Measurements from ENCODE around the gene WDR44. TPM values are rescaled to one million over a fixed set of nuclear protein-coding genes. Genes with fewer than 3 reads are reported as not detected.

The WDR44 gene
- polyA plus RNA-seq, 3 donors: 11.3 to 13.7 (median 13.3) TPM

DNA sequence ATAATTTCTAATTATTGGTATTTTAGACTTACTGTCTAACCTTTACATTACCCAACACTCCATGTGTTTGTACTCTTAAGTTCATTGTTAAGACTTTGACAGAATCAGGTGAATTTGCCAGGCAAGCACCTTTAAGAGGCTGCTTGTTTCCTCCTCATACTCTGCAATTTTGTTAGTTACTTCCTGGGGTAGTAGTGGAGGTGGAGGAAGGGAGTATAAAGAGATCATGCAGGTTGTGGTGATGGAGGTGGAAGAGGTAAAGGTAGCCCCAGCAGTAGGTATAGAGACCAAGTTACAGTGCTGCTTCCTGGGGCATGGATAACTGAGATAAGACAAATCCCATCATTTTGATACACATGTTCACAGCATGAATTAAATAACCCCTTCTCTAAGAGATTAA is 6.7 kb downstream of the WDR44 start:
- no peak for DNase-seq (ENCODE audit: extremely low read depth in 1 of 11, low read depth in 9 of 11, low spot score in 4 of 11)

DNA sequence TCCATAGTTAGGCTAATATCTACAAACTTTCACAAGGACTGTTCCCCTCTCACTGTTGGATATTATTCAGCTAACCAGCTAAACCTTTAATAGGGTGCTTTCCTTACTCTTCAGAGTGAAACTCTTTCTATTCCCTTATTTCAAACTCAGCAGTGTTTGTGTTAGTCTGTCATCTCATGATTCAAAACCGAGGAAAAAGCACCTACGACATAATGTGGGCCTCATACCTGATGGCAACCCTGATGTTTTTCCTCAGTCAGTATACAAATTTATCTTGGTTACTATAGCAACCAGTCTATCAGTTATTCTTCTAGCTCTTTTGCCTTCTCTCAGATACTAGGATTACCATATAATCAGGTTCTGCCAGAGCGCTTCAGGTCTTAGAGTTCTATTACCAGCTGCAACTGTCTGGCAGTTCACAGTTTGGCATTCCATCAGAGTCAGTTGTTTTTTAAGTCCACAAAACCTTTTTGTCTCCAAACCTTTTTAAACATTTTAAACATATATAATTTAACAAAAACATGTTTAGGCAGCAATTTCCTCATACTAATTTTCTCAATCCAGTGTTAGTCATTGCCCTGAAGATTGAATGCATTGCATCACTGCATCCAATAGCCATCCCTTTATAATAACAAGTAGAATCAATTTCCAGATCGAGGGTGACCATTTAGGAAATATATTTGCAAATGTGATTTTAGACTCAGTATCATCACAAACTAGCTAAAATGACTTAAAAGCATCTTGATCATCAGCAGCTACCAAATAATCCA is 7.4 kb downstream of the WDR44 start:
- DNase-seq (ENCODE audit: extremely low read depth in 1 of 11, low read depth in 9 of 11, low spot score in 4 of 11): no peak

DNA sequence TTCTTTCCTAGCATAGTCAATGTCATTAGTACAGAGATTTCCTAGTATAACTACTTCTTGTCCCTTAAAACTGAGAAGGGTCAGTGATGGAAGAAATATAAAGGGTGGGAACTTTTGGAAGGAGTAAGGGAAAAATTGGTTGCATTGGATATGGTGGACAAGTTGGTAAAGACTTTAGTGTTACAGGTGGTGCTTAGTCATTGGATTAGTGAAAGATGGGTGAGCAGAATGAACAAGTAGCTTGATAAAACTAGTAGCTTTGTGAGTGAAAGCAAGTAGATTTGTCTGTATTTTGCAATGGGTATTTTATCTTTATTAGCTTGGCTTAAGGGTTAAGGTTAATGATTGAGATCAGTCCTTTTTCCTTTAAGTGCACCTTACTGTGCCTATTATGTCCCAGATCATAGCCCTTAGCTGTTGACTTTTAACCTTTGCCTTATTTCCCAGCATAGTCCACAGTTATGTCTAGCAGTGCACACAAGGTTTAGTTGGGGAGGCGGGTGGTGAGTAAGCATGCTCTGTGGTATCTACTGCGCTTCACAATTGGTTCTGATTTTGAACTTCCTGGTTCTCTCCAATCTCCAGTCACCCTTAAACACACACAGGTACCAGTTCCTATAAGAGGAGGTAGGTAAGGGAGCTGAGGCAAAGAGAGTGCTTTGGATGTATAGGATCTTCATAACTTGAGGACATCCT is 9.5 kb downstream of the WDR44 start:
- no peak for DNase-seq (ENCODE audit: extremely low read depth in 1 of 11, low read depth in 9 of 11, low spot score in 4 of 11)

- no peak for DNase-seq (ENCODE audit: extremely low read depth in 1 of 11, low read depth in 9 of 11, low spot score in 4 of 11)
Observed at GRCh38 chrX:118356154-118356701, 10.3 kb downstream of the WDR44 start.

DNA sequence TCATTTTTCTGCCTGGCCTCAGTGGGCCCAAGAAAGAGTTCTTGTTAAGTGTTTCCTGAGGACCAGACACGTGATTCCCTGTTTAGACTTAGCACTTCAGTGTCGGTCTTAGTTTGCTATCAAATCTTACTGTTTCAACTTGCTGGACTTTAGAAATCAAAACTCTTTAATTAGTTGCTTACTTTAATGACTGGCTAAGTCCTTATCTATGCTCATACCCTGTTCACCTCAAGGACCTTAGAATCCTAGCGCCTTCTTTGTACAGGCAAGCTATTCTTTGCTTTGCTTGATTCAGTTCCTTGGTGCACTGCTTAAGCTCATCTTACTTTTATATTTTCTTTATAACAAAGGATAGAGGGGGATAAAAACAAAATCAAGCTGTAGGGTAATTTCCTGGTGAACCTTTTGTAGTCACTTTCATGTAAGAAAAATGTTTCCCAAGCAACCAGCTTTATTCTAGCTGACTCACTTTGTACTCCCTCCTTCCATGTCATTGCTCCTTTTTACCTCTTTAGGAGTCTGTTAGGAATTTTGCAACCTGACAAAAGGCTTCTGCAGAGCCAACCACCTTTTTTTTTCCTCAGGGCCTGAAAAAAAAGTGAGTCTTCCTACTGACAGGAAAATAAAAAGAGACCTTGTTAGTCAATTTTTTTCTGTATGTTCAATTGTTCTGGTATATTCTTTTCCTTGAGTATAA is 14.7 kb downstream of the WDR44 start:
- no peak for DNase-seq (ENCODE audit: extremely low read depth in 1 of 11, low read depth in 9 of 11, low spot score in 4 of 11)

DNA sequence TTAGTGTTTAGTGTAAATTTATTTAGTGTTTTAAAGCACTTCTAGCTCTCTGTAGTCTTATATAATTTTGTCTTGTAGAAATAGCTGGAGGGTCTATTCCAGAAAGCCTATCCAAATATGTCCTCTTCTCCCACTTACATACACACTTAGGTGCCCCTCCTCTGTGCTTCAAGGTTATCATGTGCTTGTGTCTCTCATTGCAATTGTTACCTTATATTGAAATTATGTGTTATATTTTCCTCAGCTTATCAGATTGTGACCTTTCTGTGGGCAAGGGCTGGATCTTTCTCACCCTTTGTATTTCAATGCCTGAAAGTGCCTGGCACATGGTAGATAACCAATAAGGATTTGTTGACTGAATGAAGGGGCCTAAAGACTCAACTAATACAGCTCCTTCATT is 18.4 kb downstream of the WDR44 start:
- no peak for DNase-seq (ENCODE audit: extremely low read depth in 1 of 11, low read depth in 9 of 11, low spot score in 4 of 11)

GRCh38 chrX:118367338-118367737 is 21.4 kb downstream of the WDR44 start:
- DNase-seq (ENCODE audit: extremely low read depth in 1 of 11, low read depth in 9 of 11, low spot score in 4 of 11): no peak

DNA sequence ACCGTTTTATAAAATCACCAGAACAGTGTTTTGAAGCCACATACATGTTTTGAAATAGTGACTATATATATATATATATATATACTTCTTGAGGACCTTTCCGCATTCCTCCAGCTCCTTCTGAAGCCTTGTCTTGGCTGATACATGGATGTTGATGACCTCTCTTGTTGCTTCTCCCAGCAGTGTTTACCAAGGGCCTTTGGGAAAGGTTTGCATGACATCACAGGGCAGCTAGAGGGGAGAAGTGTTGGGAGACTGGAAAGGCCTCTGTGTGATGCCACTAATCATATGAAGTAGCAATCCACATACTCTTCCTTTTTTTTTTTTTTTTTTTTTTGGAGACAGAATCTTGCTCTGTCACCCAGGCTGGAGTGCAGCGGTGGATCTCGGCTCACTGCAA is 22.5 kb downstream of the WDR44 start:
- no peak for DNase-seq (ENCODE audit: extremely low read depth in 1 of 11, low read depth in 9 of 11, low spot score in 4 of 11)

GRCh38 chrX:118370921-118371624 is 25.2 kb downstream of the WDR44 start:
- no peak for DNase-seq (ENCODE audit: extremely low read depth in 1 of 11, low read depth in 9 of 11, low spot score in 4 of 11)

DNA sequence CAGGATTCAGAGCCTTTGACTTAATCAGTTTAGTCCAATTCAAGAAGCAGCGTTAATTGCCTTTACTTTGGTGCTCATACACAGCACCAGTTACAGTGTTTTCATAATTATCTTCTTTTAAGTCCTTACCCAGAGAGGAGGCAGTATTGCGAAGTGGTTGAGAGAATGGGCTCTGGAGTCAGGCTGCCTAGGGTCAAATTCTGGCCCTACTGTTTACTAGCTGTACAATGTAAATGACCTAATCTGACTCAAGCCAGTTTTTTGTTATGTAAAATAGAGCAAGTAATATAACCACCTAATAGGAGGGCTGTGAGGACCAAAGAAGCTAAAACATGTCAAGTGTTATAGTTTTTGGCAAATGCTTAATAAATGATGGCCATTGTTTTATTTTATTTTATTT is 27.6 kb downstream of the WDR44 start:
- no peak for DNase-seq (ENCODE audit: extremely low read depth in 1 of 11, low read depth in 9 of 11, low spot score in 4 of 11)

DNA sequence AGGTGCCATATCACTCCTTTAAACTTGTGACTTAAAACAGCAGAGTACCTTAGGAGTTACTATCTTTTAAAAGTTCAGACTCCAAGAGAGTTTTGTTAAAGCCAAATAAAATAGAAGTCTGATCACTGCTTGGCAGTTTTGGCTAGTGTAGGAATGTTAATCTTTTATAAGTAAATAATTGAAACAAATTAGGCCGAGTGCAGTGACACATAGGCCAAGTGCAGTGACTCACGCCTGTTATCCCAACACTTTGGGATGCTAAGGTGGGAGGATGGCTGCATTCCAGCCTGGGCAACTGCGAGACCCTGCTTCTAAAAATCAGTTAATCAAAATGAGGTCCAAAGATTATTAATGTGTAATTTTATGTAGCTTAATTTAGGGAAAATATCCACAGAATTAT is 37.2 kb downstream of the WDR44 start:
- DNase-seq (ENCODE audit: extremely low read depth in 1 of 11, low read depth in 9 of 11, low spot score in 4 of 11): no peak

DNA sequence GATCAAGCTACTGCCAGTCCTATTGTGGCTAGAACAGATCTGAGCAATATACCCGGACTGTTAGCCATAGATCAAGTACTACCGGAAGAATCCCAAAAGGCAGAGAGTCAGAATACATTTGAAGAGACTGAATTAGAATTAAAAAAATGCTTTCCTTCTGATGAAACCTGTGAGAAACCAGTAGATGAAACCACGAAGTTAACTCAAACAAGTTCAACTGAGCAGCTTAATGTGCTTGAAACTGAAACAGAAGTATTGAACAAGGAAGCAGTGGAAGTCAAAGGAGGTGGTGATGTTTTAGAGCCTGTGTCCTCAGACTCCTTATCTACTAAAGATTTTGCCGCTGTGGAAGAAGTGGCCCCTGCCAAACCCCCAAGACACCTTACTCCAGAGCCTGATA is 46.8 kb downstream of the WDR44 start:
- DNase-seq (ENCODE audit: extremely low read depth in 1 of 11, low read depth in 9 of 11, low spot score in 4 of 11): no peak

DNA sequence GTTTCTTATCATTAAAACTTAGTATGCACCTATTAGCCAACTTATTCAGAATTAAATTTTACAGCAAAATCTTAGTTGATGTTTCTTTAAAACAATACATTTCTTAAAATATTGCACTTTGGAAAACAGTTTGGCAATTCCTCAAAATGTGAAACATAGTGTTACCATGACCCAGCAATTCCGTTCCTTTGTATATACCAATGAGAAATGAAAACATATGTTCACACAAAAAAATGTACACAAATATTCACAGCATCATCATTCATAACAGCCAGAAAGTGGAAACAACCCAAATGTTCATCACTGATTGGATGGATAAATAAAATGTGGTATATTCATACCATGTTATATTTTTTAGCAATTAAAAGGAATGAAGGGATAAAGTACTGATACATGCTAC is 50.2 kb downstream of the WDR44 start:
- DNase-seq (ENCODE audit: extremely low read depth in 1 of 11, low read depth in 9 of 11, low spot score in 4 of 11): no peak

DNA sequence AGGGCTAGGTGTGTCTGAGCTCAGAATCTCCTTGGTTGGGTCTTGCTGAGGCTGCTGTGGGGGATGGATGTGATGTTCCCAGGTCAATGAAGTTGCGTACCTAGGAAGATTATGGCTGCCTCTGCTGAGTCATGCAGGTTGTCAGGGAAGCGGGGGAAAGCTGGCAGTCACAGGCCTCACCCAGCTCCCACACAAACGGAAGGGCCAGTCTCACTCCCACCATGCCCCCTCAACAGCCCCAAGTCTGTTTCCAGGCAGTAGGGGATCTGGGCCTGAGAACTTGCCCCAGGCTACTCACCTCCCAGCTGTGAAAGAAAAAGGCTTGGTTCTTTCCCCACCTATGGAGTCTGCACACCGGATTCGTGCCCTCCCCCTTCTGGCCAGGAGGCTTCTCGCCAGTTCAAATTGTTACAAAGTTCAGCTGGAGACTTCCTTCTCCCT is 72.9 kb downstream of the WDR44 start:
- DNase-seq (ENCODE audit: extremely low read depth in 1 of 11, low read depth in 9 of 11, low spot score in 4 of 11): no peak

DNA sequence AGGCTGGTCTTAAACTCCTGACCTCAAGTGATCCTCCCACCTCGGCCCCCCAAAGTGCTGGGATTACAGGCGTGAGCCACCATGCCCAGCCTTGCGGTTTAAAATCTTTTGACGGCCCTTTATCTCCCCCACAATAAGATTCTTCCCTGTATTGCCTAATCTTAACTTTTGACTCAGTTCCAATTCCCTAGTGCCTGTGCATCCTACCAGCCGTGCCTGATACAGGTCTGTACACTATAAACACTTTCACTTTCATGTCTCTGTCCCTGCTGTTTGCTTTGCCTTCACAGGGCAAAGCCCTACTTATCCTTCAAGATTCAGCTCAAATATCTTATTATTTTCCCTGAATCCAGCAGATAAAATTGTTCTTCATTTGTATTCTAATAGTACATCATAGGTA is 74.6 kb downstream of the WDR44 start:
- no peak for DNase-seq (ENCODE audit: extremely low read depth in 1 of 11, low read depth in 9 of 11, low spot score in 4 of 11)

DNA sequence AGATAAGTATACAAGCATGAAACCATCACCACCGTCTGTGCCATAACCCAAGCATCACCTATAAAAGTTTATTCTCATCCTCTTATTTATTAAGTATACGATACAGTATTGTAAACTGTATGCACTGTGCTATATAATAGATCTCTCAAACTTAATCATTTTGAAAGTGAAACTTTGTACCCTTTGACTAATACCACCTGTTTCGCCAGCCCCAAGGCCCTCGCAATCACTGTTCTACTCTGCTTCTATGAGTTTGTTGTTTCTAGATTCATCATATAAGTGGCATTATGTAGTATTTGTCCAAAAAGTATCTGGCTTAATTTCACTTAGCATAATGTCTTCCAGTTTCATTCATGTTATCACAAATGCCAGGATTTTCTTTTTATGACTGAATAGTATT is 77.7 kb downstream of the WDR44 start:
- no peak for DNase-seq (ENCODE audit: extremely low read depth in 1 of 11, low read depth in 9 of 11, low spot score in 4 of 11)

DNA sequence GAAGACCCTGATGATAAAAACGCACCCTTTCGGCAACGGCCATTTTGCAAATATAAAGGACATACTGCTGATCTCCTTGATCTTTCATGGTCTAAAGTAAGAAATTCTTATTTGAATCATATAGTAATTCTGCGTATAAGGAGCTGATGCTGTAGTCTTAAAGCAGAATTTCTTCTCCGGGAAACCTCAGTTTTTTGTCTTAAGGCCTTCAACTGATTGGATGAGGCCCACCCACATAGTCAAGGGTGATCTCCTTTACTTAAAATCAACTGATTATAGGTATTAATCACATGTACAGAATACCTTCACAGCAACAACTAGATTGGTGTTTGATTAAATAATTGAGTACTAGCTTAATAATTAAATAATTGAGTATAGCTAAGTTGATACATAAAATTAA is 86.9 kb downstream of the WDR44 start:
- no peak for DNase-seq (ENCODE audit: extremely low read depth in 1 of 11, low read depth in 9 of 11, low spot score in 4 of 11)

GRCh38 chrX:118437283-118437682 is 91.4 kb downstream of the WDR44 start:
- no peak for DNase-seq (ENCODE audit: extremely low read depth in 1 of 11, low read depth in 9 of 11, low spot score in 4 of 11)

- no peak for DNase-seq (ENCODE audit: extremely low read depth in 1 of 11, low read depth in 9 of 11, low spot score in 4 of 11)
Observed at GRCh38 chrX:118448273-118448783, 102.4 kb downstream of the WDR44 start.
